Eye (tissue), 1 donor: ENCODE data around the gene KDM4B.

Source experiments
- DNase-seq: peaks from one replicate; pipeline ENCODE4 v3.0.0-alpha.2; 2015

Gene KDM4B

GRCh38 chr19:5074830-5075394 is 106.0 kb downstream of the KDM4B start:
- no peak for DNase-seq

GRCh38 chr19:5075597-5075996 is 106.7 kb downstream of the KDM4B start:
- DNase-seq, result no peak

GRCh38 chr19:5076440-5077208 is 107.7 kb downstream of the KDM4B start:
- DNase-seq, result no peak

- DNase-seq, result no peak
Observed at GRCh38 chr19:5077209-5077515, 108.2 kb downstream of the KDM4B start.

- peak; percentile 51 for DNase-seq
Observed at GRCh38 chr19:5078182-5078581, 109.3 kb downstream of the KDM4B start.

GRCh38 chr19:5078666-5079065 is 109.8 kb downstream of the KDM4B start:
- no peak for DNase-seq

- peak; percentile 20 for DNase-seq
Observed at GRCh38 chr19:5079071-5079774, 110.3 kb downstream of the KDM4B start.

GRCh38 chr19:5080030-5080654 is 111.2 kb downstream of the KDM4B start:
- DNase-seq, result no peak

- DNase-seq, result no peak
Observed at GRCh38 chr19:5080809-5081208, 111.9 kb downstream of the KDM4B start.

GRCh38 chr19:5081443-5082161 is 112.7 kb downstream of the KDM4B start:
- no peak for DNase-seq

GRCh38 chr19:5083547-5083965 is 114.6 kb downstream of the KDM4B start:
- peak; percentile 57 for DNase-seq

GRCh38 chr19:5085566-5085965 is 116.7 kb downstream of the KDM4B start:
- no peak for DNase-seq

GRCh38 chr19:5086230-5086629 is 117.3 kb downstream of the KDM4B start:
- DNase-seq, result peak; percentile 13

GRCh38 chr19:5086725-5087439 is 118.0 kb downstream of the KDM4B start:
- DNase-seq, result peak; percentile 18

- DNase-seq, result no peak
Observed at GRCh38 chr19:5089283-5089682, 120.4 kb downstream of the KDM4B start.

GRCh38 chr19:5090465-5091017 is 121.6 kb downstream of the KDM4B start:
- no peak for DNase-seq

- DNase-seq, result peak; percentile 87
Observed at GRCh38 chr19:5091018-5091683, 122.2 kb downstream of the KDM4B start.

- DNase-seq, result peak; percentile 45
Observed at GRCh38 chr19:5091684-5092480, 123.0 kb downstream of the KDM4B start.

GRCh38 chr19:5092481-5092843 is 123.5 kb downstream of the KDM4B start:
- no peak for DNase-seq

- peak; percentile 83 for DNase-seq
Observed at GRCh38 chr19:5093297-5093928, 124.5 kb downstream of the KDM4B start.
